ENCODE results near the gene PTPRA. TPM values are rescaled to one million over a fixed set of nuclear protein-coding genes. Genes with fewer than 3 reads are reported as not detected.

PTPRA gene
- total and polyA plus RNA-seq, 2 of the 8 experiments (the other 6 are each of a cell fraction or from before 2014, with no cell fraction given) = 47.7 to 51.3 TPM

GRCh38 chr20:3021777-3022176 is 148.5 kb downstream of the PTPRA start:
- Histone ChIP-seq H3K4me1 (replicated peaks in 1 of 4; ENCODE audit: control insufficient read depth in 3 of 4, insufficient read depth in 4 of 4, low read length in 3 of 4) (no peaks in the 10 kb centered on the region), H3K36me3 (ENCODE audit: control insufficient read depth in 2 of 4, insufficient read depth in 4 of 4, low read length in 3 of 4) (peaks cover 12 to 43% (median 38%) of the 10 kb centered on the region in 4 experiments), H3K14ac (ENCODE audit: insufficient read length) (no peak overlapping the region), H3K27me3 (replicated peaks in 1 of 4; ENCODE audit: control insufficient read depth in 3 of 4, extremely low read depth in 1 of 4, insufficient read depth in 3 of 4, low read length in 3 of 4) (no peaks in the 10 kb centered on the region), H2BK12ac (ENCODE audit: low read depth, low read length) (no peak overlapping the region), H3K56ac (replicated peaks; ENCODE audit: insufficient read length, low read depth, low read length) (no peak overlapping the region), H2AK5ac (ENCODE audit: low read depth, low read length) (no peak overlapping the region), H2BK120ac (replicated peaks; ENCODE audit: low read depth, low read length) (no peak overlapping the region), H3K23me2 (ENCODE audit: low read depth, low read length) (no peaks in the 10 kb centered on the region), H4K5ac (ENCODE audit: insufficient read length, low read depth, low read length) (no peak overlapping the region), H4K8ac (ENCODE audit: extremely low read depth, insufficient read depth, low read length) (no peak overlapping the region), H2AFZ (ENCODE audit: low read length) (no peak overlapping the region), H2BK15ac (ENCODE audit: low read length) (no peak overlapping the region), H3K79me2 (ENCODE audit: control insufficient read depth in 1 of 2, insufficient read depth in 2 of 2, low read length in 2 of 2) (no peaks in the 10 kb centered on the region), H3K4ac (replicated peaks; ENCODE audit: insufficient read length, low read depth, low read length) (no peak overlapping the region), H3K79me1 (ENCODE audit: low read depth, low read length) (no peaks in the 10 kb centered on the region), H3K4me3 (ENCODE audit: extremely low read depth in 1 of 4, insufficient read depth in 2 of 4, low read depth in 3 of 4, low read length in 4 of 4) (no peak overlapping the region), H3K9me3 (ENCODE audit: insufficient read depth in 2 of 2, low read depth in 1 of 2, low read length in 1 of 2) (peaks cover 3 to 7% of the 10 kb centered on the region in 2 experiments; a peak in 2 of 4 replicates), H3K23ac (ENCODE audit: insufficient read length) (no peak overlapping the region), H3K4me2 (ENCODE audit: insufficient read depth in 1 of 2, low read depth in 2 of 2, low read length in 2 of 2) (no peak overlapping the region), H2BK5ac (ENCODE audit: low read depth, low read length) (no peak overlapping the region), H3K9ac (replicated peaks in 1 of 4; ENCODE audit: extremely low read depth in 1 of 4, low read depth in 3 of 4, low read length in 3 of 4) (no peak overlapping the region), H2BK20ac (ENCODE audit: low read length) (no peak overlapping the region), H3K27ac (ENCODE audit: low read depth, low read length) (no peak overlapping the region), H3K18ac (ENCODE audit: extremely low read depth, low read length) (no peak overlapping the region), H4K20me1 (replicated peaks in 1 of 2; ENCODE audit: control insufficient read depth in 1 of 2, insufficient read depth in 2 of 2, low read length in 2 of 2) (no peaks in the 10 kb centered on the region), H4K91ac (replicated peaks; ENCODE audit: insufficient read length, low read length) (no peak overlapping the region)
- WGBS, 2 experiments (ENCODE audit: extremely low coverage in 1 of 2, insufficient coverage in 1 of 2, insufficient read length in 1 of 2, insufficient replicate concordance in 2 of 2, low coverage in 1 of 2, low lambda C conversion rate in 2 of 2, missing lambda C conversion rate in 1 of 2) = 91% methylated on average over 5 of the region's 5 CpGs; no CpG with 5 or more reads in 1 of the 2 experiments
- ChIA-PET POLR2A (ENCODE audit: partially characterized antibody) (no interaction called here), CTCF (ENCODE audit: partially characterized antibody) (no interaction called here)
- FAIRE-seq (no peak), DNase-seq (ENCODE audit: low read depth in 1 of 2, low spot score in 2 of 2) (no peak)
- TF ChIP-seq RAD21 (IDR thresholded peaks at IDR 0.05 in 1 of 2, conservative IDR thresholded peaks at IDR 0.05 in 1 of 2; ENCODE audit: low read depth in 2 of 2, low read length in 2 of 2) (no peak), RBBP5 (IDR thresholded peaks at IDR 0.05; ENCODE audit: borderline replicate concordance, low read depth, low read length) (no peak), ASH2L (IDR thresholded peaks at IDR 0.05; ENCODE audit: low read length) (no peak), JUND (IDR thresholded peaks at IDR 0.05; ENCODE audit: low read length) (no peak), CBX5 (IDR thresholded peaks at IDR 0.05; ENCODE audit: low read depth, low read length) (no peak), GTF2F1 (IDR thresholded peaks at IDR 0.05; ENCODE audit: borderline replicate concordance, low read depth, low read length) (no peak), KDM5A (IDR thresholded peaks at IDR 0.05; ENCODE audit: low read length) (no peak), NRF1 (IDR thresholded peaks at IDR 0.05; ENCODE audit: low read depth, low read length) (no peak), SAP30 (IDR thresholded peaks at IDR 0.05; ENCODE audit: insufficient read depth, insufficient replicate concordance, low read length) (no peak), CBX8 (IDR thresholded peaks at IDR 0.05; ENCODE audit: borderline replicate concordance, low read depth, low read length) (no peak), MAX (IDR thresholded peaks at IDR 0.05) (no peak), TAF7 (optimal IDR thresholded peaks at IDR 0.05; ENCODE audit: borderline replicate concordance, low read depth, low read length) (no peak), SP4 (IDR thresholded peaks at IDR 0.05; ENCODE audit: low read length) (no peak), RNF2 (IDR thresholded peaks at IDR 0.05; ENCODE audit: borderline replicate concordance, low read depth, low read length, missing control alignments, poor library complexity, severe bottlenecking) (no peak)
